Activated T-cell treated with anti-CD3 and anti-CD28 coated beads for 24 hours (primary cell): Measurements from ENCODE around the gene COPA.
"Not testable (repeated sequence)": the region's sequence is repeated elsewhere in the genome, so short reads cannot be mapped to it uniquely, and the experiment has no call there.

Source experiments
- DNase-seq: peaks from one replicate; pipeline ENCODE4 v3.0.0-alpha.2; 2020; ENCODE audit warnings: low read depth

COPA gene

DNA sequence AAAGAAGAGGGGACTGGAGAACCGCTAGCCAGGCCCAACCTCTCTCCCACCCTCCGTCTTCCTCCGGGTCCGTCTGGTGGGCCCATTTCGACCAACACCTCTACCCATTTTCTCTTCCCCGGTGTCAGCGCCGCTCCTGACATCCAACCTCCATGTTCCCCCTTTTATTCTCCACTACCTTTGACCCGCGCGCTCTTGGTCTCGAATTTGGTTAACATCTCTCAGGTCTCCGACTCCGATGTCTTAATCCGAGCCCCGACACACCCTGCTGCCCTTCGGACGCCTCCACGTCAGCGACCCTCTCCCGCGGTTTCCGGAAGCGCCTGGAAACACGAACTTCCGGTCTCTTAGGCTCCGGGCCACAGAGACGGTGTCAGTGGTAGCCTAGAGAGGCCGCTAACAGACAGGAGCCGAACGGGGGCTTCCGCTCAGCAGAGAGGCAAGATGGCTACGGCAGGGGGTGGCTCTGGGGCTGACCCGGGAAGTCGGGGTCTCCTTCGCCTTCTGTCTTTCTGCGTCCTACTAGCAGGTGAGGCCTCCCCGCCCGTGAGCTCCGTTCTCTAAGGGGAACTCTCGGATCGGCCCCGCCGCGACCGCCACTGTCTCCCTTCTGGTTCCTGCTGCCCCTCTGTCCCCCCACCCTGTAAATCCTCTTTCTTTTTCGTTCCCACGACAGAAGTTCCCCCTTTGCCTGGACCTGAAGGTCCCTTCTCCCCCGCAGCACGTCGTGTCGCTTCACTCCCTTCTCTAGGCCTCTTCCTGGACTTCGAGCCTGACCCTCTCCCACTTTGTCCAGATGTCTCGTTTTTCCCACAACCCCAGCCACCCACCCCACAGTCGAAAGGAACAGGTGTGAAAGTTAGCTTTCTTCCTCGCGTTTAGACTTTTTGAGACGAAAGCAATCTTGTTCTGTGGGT, at the start of gene COPA, which contains the start of gene NCSTN:
TSS of gene COPA (minus strand) at position 298 of the 917 bp plus-strand sequence. CDS start at position 218, 80 bp downstream.
TSS of gene NCSTN (plus strand) at position 431 of the 917 bp plus-strand sequence. CDS start at position 445, 14 bp downstream.
- peak; percentile 87 for DNase-seq

DNA sequence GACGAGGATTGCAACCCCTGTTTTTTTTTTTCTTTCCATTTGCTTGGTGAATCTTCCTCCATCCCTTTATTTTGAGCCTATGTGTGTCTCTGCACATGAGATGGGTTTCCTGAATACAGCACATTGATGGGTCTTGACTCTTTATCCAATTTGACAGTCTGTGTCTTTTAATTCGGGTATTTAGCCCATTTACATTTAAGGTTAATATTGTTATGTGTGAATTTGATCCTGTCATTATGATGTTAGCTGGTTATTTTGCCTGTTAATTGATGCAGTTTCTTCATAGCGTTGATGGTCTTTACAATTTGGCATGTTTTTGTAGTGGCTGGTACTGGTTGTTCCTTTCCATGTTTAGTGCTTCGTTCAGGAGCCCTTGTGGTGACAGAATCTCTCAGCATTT, 45.4 kb upstream of the COPA start:
- DNase-seq, result not testable (repeated sequence)

DNA sequence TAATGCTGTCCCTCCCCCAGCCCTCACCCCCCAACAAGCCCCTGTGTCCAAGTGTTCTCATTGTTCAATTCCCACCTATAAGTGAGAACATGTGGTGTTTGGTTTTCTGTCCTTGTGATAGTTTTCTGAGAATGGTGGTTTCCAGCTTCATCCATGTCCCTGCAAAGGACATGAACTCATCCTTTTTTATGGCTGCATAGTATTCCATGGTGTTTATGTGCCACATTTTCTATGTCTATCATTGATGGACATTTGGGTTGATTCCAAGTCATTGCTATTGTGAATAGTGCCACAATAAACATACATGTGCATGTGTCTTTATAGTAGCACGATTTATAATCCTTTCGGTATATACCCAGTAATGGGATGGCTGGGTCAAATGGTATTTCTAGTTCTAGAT, 41.8 kb upstream of the COPA start:
- DNase-seq, result not testable (repeated sequence)

DNA sequence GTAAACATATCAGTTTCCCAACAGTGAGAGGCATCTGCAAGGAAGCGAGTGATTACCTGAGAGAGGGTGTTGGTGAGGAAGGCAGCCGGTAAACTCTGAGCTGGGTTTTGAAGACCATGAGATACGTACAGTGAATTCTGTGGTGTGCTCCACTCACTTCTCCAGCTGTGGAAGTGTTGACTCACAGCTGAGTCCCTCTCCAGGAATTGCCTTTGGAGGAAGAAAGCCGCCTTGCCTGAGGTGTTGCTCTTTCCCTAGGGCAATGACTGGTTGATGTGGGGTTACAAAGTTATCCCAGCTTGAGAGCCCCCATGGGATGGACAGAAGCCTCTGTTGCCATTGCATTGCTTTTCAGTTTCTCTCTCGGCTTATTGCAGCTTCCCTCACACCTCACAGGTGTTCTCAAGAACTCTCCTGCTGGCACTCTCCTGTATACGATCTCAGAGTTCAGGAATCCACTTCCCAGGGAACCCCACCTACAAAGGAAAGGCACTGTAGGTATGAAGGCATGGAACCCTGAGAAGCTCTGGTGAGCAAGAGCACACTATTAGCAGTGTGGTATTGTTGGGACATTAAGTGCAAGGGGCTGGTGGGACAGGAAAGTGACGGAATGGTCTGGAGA, 34.6 kb upstream of the COPA start:
- no peak for DNase-seq

DNA sequence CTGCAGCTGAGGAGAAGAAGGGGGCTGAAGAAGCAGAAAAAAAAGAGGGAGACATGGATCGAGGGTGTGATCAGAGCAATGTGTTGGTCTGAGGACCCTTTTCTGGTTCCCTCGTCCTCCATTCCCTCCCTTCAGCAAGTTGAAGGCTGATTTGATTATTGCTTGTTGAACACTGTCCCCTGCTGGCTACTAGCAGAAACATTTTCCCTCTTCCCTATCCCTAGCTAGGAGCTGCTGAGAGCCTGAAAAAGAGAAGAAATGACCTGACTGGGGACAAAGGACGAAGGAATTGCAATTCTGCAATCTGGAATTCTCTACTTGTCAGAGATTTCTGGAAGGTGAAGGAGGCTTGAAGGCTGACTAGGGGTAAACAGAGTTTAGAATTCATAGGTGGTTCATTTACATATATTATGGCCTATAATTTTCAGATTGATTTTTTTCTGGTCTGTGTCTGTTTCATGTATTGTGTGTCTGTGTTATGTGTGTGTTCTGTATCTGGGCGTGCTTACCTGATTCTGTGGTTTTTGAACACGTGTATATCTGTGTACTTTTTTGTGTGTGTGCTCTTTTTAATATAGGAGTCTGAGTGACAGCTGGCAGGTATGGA, 33.6 kb upstream of the COPA start:
- peak; percentile 13 for DNase-seq

DNA sequence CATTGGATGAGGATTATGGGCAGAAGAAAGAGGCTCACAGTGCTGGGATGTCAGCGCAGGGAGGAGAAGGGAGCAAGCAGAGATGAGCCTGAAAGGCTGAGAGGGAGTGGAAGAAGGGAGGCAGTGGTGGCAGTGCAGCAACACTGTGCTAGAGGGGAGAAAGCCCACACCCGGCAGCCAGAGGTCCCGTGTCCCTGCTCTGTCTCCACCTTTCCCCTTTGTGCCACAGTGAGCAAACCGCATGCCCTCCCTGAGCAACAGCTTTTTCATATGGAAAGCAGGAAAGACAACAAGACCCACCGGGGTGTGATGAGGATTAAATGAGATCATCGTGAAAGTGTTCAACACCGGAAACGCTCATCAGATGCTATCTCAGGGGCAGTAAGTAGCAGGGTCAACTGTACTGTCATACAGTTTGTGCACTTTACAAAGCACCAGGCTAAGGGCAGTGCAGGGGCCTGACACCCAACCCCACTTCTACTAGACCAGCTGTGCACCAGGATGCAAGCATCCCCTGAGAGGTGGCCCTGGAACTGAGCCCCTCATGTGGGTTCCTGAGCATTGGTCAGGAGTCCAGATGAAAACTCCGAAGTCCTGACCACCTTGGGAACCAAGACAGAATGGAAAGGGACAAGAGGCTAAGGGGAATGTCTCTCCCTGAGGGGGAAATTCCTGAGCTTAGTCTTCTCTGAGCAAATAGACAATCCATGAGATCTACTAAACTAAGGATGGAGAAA, 32.9 kb upstream of the COPA start:
- no peak for DNase-seq

DNA sequence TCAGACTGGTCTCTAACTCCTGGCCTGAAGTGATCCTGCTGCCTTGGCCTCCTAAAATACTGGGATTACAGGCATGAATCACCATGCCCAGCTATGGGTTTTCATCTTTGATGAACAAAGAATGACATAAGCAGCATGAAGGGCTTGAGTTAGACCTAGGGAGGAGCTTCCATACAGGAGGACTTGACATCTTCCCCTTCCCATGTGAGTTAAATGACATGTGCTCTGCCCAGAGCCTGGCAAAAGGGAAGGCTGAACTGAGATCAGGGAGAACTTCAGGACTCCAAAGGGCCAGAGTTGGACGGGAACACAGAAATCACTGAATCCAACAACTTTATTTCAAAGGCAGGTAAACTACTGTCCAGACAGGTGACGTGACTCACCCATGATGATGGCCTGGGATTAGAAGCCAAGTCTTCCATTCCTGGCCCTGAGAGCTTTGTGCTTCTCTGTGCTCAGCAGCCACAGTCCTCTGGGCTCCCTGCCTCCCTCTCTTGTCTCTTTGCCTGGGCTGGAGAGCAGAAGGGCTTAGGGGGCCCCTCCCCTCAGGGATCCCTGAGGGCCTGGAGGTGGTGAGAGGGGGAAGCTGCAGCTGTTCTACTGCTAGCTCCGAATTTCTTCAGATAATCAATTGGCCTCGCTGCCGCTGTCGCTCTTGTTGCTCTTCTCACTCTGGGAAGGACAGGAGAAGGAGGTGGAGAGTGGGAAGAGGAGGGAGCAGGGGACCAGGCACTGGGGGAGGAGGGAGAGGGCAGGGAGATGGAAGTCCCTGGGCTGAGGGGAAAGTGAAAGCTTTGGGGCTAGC, 31.5 kb upstream of the COPA start:
- no peak for DNase-seq

DNA sequence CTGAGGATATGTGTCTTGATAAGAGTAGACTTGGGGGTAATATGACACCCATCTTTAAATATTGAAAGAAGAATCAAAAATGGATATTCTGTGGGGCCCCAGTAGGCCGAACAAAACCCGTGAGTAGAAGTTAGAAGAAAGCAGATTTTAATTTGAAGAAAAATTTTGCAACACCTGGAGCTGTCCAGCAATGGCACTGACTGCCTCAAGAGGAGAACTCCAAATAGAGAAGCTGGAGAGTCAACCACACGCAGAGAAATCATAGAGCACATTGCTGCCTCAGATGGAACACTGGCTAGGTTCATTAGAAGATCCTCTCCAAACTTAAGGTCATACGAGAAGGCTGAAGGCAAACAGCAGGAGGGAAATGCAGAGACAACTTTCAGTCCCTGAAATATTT, 30.6 kb upstream of the COPA start:
- DNase-seq, result no peak

DNA sequence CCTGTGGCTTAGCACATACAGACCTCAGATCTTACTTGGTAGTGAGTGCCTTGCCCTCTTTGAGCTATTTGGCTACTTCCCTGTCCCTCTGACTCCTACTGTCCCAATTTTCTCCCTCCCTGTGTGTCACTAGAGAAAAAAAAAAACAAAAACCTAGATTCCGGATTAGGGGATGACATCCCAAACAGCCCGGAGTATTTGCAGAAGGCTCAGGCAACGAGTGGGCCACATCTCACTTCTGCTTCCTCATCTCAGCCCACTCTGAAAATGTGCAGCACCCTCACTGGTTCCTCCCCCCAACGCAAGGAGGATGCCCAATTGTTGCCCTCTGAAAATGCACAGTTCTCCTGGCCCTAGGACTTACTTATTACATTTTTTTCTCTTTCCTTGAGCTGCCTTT, 28.7 kb upstream of the COPA start:
- no peak for DNase-seq

DNA sequence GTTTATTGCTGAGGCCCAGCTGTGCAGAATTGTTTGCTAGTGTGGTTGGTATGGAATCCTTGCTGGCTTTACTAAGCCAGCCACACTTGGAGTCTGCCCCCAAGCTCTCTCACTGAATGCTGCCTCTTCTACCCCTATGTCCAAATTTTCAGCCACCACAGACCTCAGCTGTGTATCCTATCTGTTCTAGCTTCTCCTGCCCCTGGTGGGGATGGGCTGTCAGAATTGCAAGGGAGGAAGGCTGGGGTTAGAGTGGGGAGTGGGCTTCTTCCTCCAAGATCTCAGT, 28.2 kb upstream of the COPA start:
- no peak for DNase-seq

DNA sequence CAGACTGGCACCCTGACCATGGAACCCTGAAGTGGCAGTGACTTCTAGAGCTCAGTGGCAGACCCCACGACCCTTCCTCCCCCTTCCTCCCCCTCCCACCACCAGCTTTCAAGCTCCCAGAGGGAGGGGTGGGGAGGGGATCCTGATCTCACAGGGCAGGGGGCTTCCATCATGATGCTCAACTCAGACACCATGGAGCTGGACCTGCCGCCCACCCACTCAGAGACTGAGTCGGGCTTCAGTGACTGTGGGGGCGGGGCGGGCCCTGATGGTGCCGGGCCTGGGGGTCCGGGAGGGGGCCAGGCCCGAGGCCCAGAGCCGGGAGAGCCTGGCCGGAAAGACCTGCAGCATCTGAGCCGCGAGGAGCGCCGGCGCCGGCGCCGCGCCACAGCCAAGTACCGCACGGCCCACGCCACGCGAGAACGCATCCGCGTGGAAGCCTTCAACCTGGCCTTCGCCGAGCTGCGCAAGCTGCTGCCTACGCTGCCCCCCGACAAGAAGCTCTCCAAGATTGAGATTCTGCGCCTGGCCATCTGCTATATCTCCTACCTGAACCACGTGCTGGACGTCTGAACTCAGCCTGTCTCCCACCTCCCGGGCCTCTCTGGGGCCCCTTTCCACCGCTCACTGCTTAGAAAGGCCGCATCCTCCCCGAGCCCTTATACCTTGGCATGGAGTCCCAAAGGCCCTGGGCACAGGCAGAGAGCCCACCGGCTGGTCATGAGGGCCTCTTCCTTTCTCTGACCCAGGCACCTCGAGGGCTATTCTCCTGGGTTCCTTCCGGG, 27.7 kb upstream of the COPA start:
- no peak for DNase-seq

DNA sequence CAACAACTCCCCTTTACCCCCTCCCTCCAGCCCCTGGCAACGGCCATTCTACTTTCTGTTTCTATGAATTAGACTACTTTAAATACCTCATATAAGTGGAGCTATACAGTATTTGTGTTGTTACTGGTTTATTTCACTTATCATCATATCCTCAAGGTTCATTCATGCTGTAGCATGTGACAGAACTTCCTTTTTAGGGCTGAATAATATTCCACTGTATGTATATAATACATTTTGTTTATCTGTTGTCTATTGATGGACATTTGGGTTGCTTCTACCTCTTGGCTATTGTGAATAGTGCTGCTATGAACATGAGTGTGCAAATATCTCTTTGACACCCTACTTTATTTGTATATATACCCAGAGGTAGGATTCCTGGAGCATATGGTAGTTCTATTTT, 26.0 kb upstream of the COPA start:
- no peak for DNase-seq

DNA sequence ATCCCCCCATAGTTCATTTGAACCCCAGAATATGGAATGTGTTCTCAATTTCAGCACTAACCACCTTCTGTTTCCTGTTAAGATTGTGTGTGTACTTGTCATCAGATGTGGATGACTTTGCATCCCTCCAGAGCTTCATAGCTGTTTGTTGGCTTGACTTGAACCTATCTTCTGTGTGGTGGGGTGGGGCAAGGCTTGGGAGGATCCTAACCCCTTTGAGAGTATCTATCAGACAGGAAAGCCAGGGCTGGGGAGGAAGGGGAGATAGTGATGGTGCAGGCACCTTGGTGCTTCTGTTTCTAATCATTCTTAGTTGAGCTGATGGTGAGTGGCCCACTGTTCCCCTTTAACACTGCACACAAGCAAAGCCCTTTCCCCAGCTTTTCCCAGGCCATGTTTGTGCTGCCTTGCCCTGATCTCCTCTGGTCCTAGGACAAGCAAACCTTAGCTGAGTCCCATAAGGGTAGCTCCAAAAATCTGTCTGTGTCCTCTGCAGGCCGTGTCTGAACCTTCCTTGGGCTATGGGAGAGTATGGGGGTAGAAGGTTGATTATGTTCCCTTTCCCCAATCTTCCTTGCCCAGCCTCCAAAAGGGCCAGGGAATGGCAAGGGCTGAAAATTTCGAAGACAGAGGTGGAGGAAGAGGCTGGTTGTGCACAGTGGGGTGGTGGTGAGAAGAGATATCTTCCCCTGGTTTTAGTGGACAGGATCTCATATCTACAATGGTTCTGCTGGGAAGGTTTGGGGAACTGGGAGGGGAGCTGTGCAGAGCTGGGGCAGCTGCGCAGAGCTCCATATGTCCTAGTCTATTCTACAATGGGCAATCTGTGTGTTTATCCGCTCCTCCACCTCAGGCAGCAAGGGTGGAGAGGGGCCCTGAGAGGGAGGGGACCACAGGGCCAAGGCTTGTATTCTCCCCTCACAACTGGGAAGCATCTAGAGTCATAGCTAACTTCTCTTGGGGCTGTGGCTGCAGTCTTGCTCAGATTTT, 25.2 kb upstream of the COPA start:
- DNase-seq, result no peak

DNA sequence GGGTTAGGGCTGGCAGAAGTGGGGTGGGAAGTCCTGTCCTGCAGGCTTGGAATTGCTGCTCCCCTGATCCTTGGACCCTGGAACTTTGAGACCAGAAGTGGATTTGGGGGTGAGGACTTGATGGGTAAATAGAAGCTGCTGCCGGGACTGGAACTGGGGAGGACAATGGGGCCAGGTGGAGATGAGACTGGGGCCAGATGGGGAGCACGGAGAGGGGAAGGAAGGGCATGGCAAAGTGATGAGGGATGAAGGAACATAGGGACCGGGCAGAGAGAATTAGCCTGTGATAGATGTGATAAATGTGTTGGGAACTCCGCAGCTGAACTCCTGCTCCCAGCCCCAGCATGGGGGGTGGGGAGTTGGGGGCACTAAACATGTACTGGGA, 24.5 kb upstream of the COPA start:
- DNase-seq, result no peak

DNA sequence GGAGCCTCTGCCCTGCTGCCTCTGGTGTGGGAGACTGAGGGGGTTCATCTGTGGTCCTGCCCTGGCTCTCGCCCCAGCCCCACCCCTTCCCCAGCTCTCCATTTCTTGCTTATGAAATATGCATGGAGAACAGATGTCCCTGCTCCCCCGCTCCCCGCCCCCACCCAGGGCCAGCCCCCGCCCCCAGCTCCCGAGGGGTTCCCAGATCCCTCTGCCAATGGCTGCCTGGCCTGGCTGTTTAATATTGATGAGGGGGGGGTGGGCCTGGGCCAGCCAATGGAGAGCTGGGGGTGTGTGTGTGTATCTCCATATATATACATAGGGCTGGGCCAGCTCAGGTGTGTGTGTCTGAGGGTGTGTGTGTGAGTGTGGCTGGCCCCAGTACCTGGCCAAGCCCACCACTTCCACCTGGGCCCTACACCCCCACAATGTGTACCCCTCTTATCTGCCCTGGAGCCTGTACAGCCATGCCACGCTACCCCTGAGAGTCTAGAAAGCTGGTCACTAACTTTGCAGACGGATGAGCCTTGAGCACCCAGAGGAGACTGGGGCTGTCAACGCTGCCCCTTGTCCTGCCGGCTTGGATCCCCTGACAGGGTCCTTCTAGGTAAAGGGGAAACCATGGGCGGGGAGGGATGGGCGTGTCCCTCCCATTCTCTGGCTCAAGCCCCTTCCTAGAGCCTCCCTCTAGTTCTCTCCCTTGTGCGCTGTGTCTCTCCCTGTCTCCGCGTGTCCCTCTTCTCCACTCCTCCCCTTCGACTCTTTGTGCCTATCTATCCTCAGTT, 23.9 kb upstream of the COPA start, which contains the start of gene NHLH1:
TSS of gene NHLH1 (plus strand) at position 341 of the 785 bp plus-strand sequence. CDS start 3,661 bp downstream, outside the sequence.
- DNase-seq, result no peak

DNA sequence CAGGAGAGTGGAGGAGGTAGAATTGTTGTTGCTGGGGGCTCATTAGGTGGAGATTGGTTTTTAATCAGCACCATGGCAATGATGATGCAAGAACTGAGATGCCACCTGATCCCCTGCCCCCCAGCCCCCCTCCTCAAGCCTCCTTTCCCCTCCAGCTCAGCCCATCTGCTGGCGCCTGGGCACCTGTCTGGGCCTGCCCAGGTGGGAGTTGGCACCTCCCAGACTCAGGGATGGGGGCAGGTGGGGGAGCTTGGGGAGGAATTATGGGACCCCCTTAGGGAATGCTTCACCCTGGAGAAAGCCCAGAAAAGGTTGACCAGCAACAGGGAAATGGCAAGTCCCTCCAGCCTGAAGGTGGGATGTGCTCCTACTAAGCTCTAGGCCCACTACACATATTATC, 22.3 kb upstream of the COPA start:
- no peak for DNase-seq

DNA sequence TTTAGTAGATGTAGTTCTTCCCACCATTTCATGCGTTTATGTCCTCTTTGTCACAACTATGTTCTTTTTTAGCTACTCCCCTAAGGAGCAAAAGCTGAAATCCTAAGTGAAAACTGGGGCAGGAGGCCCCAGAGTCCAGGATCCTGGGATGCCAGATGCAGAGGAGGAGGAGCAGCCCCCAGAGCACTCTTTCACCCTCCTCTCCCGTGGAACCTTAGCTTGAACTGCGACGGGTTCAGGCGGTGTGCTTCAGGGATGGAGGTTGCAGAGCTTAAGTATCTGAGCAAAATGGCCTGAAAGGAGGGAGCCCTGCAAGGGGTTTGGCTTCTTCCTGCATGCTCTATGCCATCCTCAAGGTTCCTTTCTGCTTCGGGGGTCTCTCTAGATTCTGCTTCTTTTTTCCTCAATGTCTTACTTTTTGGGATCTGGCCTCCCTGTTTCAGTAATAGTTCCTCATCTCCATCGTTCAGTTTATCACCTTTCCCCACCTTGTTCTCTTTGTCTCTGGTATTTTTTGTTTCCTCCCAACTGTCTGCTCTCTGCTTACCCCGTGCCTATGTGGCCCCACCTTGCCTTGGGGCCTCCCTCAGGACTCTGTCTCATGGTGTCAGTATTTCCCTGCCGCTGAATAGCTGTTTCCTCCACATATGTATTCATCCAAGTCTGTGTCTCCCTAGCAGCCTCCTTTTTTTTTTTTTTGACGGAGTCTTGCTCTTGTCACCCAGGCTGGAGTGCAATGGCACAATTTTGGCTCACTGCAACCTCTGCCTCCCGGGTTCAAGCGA, 21.1 kb upstream of the COPA start:
- DNase-seq, result no peak

DNA sequence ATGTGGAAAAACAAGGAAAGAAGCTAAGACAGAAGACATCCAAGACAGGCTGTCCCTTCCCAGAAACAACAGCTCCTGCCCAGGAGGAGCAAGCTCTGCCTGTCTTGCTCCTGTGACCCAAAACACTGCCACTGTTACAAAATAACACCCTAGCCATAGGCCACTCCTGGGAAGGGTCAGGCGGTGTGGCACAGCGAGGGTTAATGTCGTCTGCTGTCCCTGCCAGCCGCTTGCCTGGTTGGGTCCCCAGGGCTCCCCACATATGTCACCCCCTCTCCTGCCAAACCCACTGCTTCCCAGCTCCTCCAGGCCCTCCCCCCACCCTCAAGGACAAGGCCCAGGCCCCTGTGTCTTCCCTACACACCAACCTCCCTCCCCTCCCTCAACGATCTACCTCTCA, 20.0 kb upstream of the COPA start:
- DNase-seq, result no peak
